Panc1 (cell line): ENCODE results near the gene POU2F2. TPM values are rescaled to one million over a fixed set of nuclear protein-coding genes. Genes with fewer than 3 reads are reported as not detected.

Experiments used
- ATAC-seq: fragments of 200-7000 bp; cut with Tn5 transposase; 2 replicates; pipeline ENCODE4 v1.9.1; 2020; ENCODE audit warnings: mild to moderate bottlenecking, moderate library complexity
- Bru-seq: library from RNA; stranded (reverse); fragments of 400-500 nt; gene quantifications from one replicate; lab custom pipeline; 2021; lab: Mats Ljungman, UMichigan
- BruChase-seq, 2 experiments: library from RNA; stranded (reverse); fragments of 400-500 nt; gene quantifications; one replicate each; lab custom pipeline; 2021; lab: Mats Ljungman, UMichigan
- BruUV-seq: library from RNA; stranded (reverse); fragments of 400-500 nt; replicated peaks from 2 replicates; lab custom pipeline; 2021; lab: Mats Ljungman, UMichigan
- CTCF ChIA-PET: fragments of 300-600 bp; sonication (Branson Sonifier 250); formaldehyde crosslinking; loops from one replicate; lab custom pipeline; 2022; ENCODE audit warnings: antibody characterized with exemption; lab: Charles Lee
- POLR2A ChIA-PET: fragments of 300-600 bp; sonication (Branson Sonifier 250); formaldehyde crosslinking; loops from one replicate; lab custom pipeline; 2022; ENCODE audit warnings: antibody characterized with exemption; lab: Charles Lee
- DNase-seq: peaks from one replicate; pipeline ENCODE4 v3.0.0-alpha.2; 2010; ENCODE audit warnings: low read depth, low spot score
- H3K27ac ChIP-seq: 2 replicates; pipeline ENCODE4 v1.5.1; 2011; ENCODE audit warnings: mild to moderate bottlenecking, low read length, inconsistent platforms
- H3K27me3 ChIP-seq: fragments of 200-500 bp; sonication (Bioruptor generic); 2 replicates; pipeline ENCODE4 v1.6.0; 2014; ENCODE audit warnings: low read length, inconsistent platforms; ENCODE audit not compliant: control insufficient read depth, insufficient read depth
- H3K36me3 ChIP-seq: fragments of 200-500 bp; sonication (Bioruptor generic); 2 replicates; pipeline ENCODE4 v1.5.1; 2014; ENCODE audit warnings: inconsistent platforms, mild to moderate bottlenecking, low read length, moderate library complexity; ENCODE audit not compliant: control insufficient read depth, insufficient read depth
- H3K4me1 ChIP-seq: 2 replicates; pipeline ENCODE4 v1.5.1; 2011; ENCODE audit warnings: inconsistent platforms, mild to moderate bottlenecking, low read length, moderate library complexity; ENCODE audit not compliant: control insufficient read depth, insufficient read depth
- H3K4me3 ChIP-seq, 2 experiments: 2 replicates each; pipeline ENCODE4 v1.5.1; 2011 to 2012; ENCODE audit warnings: low read depth in 2 of 2, low read length in 2 of 2, mild to moderate bottlenecking in 2 of 2, inconsistent platforms in 1 of 2, moderate library complexity in 1 of 2
- H3K9me3 ChIP-seq: fragments of 200-500 bp; sonication (Bioruptor generic); 2 replicates; pipeline ENCODE4 v1.5.1; 2014; ENCODE audit warnings: low read depth, mild to moderate bottlenecking, inconsistent platforms, low read length, moderate library complexity; ENCODE audit not compliant: control insufficient read depth, insufficient read depth
- CTCF ChIP-seq: fragments of 450-650 bp; IDR thresholded peaks from 2 replicates; pipeline ENCODE4 v1.5.1; 2017; ENCODE audit warnings: mild to moderate bottlenecking
- POLR2AphosphoS5 ChIP-seq: IDR thresholded peaks from 2 replicates; pipeline ENCODE4 v1.6.1; 2012; ENCODE audit warnings: mild to moderate bottlenecking, low read depth, low read length, moderate library complexity
- REST ChIP-seq, 2 experiments: IDR thresholded peaks; 2 replicates each; pipeline ENCODE4 v1.6.1; 2011 to 2012; ENCODE audit warnings: low read depth in 2 of 2, control low read depth in 1 of 2, low read length in 1 of 2, mild to moderate bottlenecking in 1 of 2, moderate library complexity in 1 of 2; ENCODE audit not compliant: insufficient read depth in 1 of 2
- SIN3A ChIP-seq: IDR thresholded peaks from 2 replicates; pipeline ENCODE4 v1.6.1; 2012; ENCODE audit warnings: low read depth, mild to moderate bottlenecking, low read length, moderate library complexity, borderline replicate concordance; ENCODE audit not compliant: insufficient read depth
- TCF7L2 ChIP-seq: IDR thresholded peaks from 2 replicates; pipeline ENCODE4 v1.6.1; 2011; ENCODE audit warnings: mild to moderate bottlenecking, low read depth, low read length, inconsistent platforms
- in situ Hi-C: cut with HindIII; loops from 2 replicates; pipeline ENCODE4 v1.10.0; 2016; ENCODE audit warnings: low sequenced_read_pairs, low pct_unique_long_range_greater_than_20kb
- intact Hi-C: fragments of 100-400 bp; cut with micrococcal nuclease; formaldehyde crosslinking; loops from one replicate; pipeline ENCODE4 v1.10.0; 2022; ENCODE audit not compliant: unreplicated experiment
- long read RNA-seq: library from polyadenylated mRNA; unstranded; transcript quantifications from one replicate; pipeline ENCODE4 v2.0.0, GENCODE V29; 2021; ENCODE audit not compliant: unreplicated experiment
- polyA plus RNA-seq: library from polyadenylated mRNA; unstranded; fragments of >200 nt; gene quantifications from one replicate; pipeline ENCODE4 v1.2.1, GENCODE V29; 2012; ENCODE audit warnings: missing spikeins; ENCODE audit not compliant: insufficient read length
- total RNA-seq: library from RNA; stranded (reverse); gene quantifications from one replicate; pipeline ENCODE4 v1.2.1, GENCODE V29; 2021; ENCODE audit not compliant: unreplicated experiment

POU2F2 gene
- total RNA-seq: 0.10 TPM
- 0.22 TPM for polyA plus RNA-seq
- Bru-seq, nascent RNA: percentile 16 among the genes with signal in this experiment
- percentile 17 among the genes with signal in this experiment for BruChase-seq, experiment 1, labeled RNA remaining after a 2-hour chase
- BruChase-seq, experiment 2, labeled RNA remaining after a 6-hour chase: percentile 20 among the genes with signal in this experiment
- long read RNA-seq: 0 reads

GRCh38 chr19:42132030-42132628, at the start of gene POU2F2:
Gene POU2F2 (minus strand): TSS chr19:42132446. CDS start chr19:42132411, 35 bp downstream.
- POLR2A ChIA-PET: no interaction called here
- intact Hi-C loops: loop anchor here (2.0 kb wide), 1 partner anchor 53 kb away; no protein-coding TSS in a partner anchor

More at GRCh38 chr19:42132030-42132628, at the start of gene POU2F2:
- Histone ChIP-seq H3K4me1 (no peaks in the 10 kb centered on the region), H3K9me3 (no peaks in the 10 kb centered on the region), H3K36me3 (no peaks in the 10 kb centered on the region), H3K27me3 (no peaks in the 10 kb centered on the region), H3K27ac (no peak within 1 kb of the TSS), H3K4me3 (peak within 1 kb of the TSS; percentile 12 to 31; a peak in 3 of 4 replicates)
- in situ Hi-C loops: no loop called here
- BruUV-seq: no TSS peak
- DNase-seq: no peak
- TF ChIP-seq TCF7L2: no peak
- no peak for TF ChIP-seq REST (IDR thresholded peaks at IDR 0.05; ENCODE audit: insufficient read depth in 1 of 2, low read depth in 2 of 2, low read length in 1 of 2)
- TF ChIP-seq POLR2AphosphoS5: no peak
- no peak for TF ChIP-seq CTCF
- no peak for TF ChIP-seq SIN3A
- ATAC-seq: no peak
- CTCF ChIA-PET: interaction anchor here (0.5 to 0.8 kb wide), 3 partner anchors 12 to 44 kb away, joined by 3 to 7 read pairs (median 3); no protein-coding TSS in a partner anchor
